ENCODE results near the gene TPRA1. TPM values are rescaled to one million over a fixed set of nuclear protein-coding genes. Genes with fewer than 3 reads are reported as not detected.

TPRA1 gene
- total RNA-seq, 1 donor from 2014 or later = 11.8 TPM

DNA sequence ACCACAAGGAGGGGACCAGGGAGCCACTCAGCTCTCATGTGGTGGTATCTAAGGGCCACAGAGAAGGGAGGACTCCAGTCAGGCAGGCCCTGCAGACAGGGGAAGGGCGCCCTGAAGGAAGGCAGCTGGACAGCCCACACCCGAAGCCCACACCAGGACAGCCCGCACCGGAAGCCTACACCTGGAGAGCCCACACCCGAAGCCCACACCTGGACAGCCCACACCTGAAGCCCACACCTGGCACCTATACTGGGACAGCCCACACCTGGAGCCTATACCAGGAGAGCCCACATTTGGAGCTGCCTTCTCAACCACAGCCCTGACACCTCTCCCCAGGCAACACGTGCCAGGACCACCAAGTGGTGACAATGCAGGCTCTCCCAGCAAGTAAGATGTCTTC is 11.7 kb downstream of the TPRA1 start:
- no peak for TF ChIP-seq EZH2phosphoT487 (IDR thresholded peaks at IDR 0.05)
- no peak for TF ChIP-seq EZH2 (IDR thresholded peaks at IDR 0.05)
- TF ChIP-seq, protein P1, sequence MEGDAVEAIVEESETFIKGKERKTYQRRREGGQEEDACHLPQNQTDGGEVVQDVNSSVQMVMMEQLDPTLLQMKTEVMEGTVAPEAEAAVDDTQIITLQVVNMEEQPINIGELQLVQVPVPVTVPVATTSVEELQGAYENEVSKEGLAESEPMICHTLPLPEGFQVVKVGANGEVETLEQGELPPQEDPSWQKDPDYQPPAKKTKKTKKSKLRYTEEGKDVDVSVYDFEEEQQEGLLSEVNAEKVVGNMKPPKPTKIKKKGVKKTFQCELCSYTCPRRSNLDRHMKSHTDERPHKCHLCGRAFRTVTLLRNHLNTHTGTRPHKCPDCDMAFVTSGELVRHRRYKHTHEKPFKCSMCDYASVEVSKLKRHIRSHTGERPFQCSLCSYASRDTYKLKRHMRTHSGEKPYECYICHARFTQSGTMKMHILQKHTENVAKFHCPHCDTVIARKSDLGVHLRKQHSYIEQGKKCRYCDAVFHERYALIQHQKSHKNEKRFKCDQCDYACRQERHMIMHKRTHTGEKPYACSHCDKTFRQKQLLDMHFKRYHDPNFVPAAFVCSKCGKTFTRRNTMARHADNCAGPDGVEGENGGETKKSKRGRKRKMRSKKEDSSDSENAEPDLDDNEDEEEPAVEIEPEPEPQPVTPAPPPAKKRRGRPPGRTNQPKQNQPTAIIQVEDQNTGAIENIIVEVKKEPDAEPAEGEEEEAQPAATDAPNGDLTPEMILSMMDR (IDR thresholded peaks at IDR 0.05) = no peak
- Mint-ChIP-seq H3K9me3 (no peaks in the 10 kb centered on the region), H3K4me3 (no peak overlapping the region), H3K27ac (no peak overlapping the region), H3K4me1 (peaks cover 15% of the 10 kb centered on the region), H3K36me3 (peaks cover 4% of the 10 kb centered on the region), H3K27me3 (ENCODE audit: insufficient read depth, low read depth) (peaks cover 3% of the 10 kb centered on the region)
- Histone ChIP-seq H3K9me3 (ENCODE audit: low read depth) (no peaks in the 10 kb centered on the region), H3F3A (ENCODE audit: low read depth) (no peaks in the 10 kb centered on the region), H3K36me3 (no peaks in the 10 kb centered on the region), H3K4me1 (peaks cover 4% of the 10 kb centered on the region), H3K79me2 (ENCODE audit: low read depth) (no peaks in the 10 kb centered on the region), H3K9ac (no peak overlapping the region), H3K4me3 (no peak overlapping the region), H4K20me1 (ENCODE audit: low read depth) (peaks cover 15% of the 10 kb centered on the region), H3K27me3 (no peaks in the 10 kb centered on the region), H3K4me2 (no peak overlapping the region), H3K27ac (no peak overlapping the region), H2AFZ (replicated peaks) (no peak overlapping the region)
- DNase-seq (ENCODE audit: low spot score) = no peak

DNA sequence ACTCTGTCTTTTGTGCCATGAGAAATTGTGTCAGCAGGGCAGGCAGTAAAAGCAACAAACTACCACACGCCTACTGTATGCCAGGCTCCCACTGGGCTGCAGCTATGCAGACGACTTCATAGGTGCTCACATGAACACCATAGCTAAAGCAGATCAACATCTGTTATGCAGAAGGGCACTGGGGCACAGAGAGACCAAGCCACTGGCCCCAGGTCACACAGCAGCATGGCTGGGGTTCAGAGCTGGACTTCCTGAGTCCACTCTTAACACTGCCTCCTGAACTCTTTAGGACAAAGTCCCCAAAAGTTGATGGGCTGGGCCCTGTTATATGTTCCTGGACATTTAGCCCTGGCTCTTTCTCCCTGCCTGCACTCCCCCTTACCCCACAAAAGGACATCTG is 12.4 kb downstream of the TPRA1 start:
- Mint-ChIP-seq H3K27ac (no peak overlapping the region), H3K4me1 (peaks cover 15% of the 10 kb centered on the region), H3K27me3 (ENCODE audit: insufficient read depth, low read depth) (peaks cover 3% of the 10 kb centered on the region), H3K36me3 (peaks cover 4% of the 10 kb centered on the region), H3K9me3 (no peaks in the 10 kb centered on the region), H3K4me3 (no peak overlapping the region)
- Histone ChIP-seq H2AFZ (replicated peaks) (no peak overlapping the region), H4K20me1 (ENCODE audit: low read depth) (peaks cover 15% of the 10 kb centered on the region), H3K79me2 (ENCODE audit: low read depth) (no peaks in the 10 kb centered on the region), H3K4me1 (peaks cover 4% of the 10 kb centered on the region), H3K9me3 (ENCODE audit: low read depth) (no peaks in the 10 kb centered on the region), H3F3A (ENCODE audit: low read depth) (no peaks in the 10 kb centered on the region), H3K4me3 (no peak overlapping the region), H3K27ac (no peak overlapping the region), H3K9ac (no peak overlapping the region), H3K36me3 (no peaks in the 10 kb centered on the region), H3K27me3 (no peaks in the 10 kb centered on the region), H3K4me2 (no peak overlapping the region)
- TF ChIP-seq EZH2phosphoT487 (IDR thresholded peaks at IDR 0.05) (no peak), EZH2 (IDR thresholded peaks at IDR 0.05) (no peak)
- TF ChIP-seq, protein P1 (IDR thresholded peaks at IDR 0.05) = no peak
- no peak for DNase-seq (ENCODE audit: low spot score)

DNA sequence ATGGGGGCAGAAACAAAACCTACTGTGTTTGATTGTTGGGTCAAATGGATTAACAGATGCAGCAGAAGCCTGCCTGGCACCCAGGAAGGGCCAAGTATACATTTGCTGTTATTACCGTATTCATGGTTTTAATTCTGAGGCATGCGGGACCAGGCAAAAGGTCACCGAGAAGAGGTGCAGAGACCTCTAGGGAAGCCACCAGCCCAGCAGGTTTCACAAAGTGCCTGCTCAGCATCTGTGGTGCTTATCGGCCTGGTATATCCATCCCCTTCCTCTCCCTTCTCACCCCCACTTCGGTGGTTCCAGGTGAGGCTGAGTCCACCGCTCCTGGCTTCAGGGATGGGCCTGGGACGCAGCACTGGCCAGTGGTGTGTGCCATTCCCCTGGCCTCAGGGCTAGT is 13.1 kb downstream of the TPRA1 start:
- DNase-seq (ENCODE audit: low spot score) = no peak
- Histone ChIP-seq H3K4me1 (peaks cover 4% of the 10 kb centered on the region), H3K9me3 (ENCODE audit: low read depth) (no peaks in the 10 kb centered on the region), H3K27ac (no peak overlapping the region), H4K20me1 (ENCODE audit: low read depth) (peaks cover 15% of the 10 kb centered on the region), H3K36me3 (no peaks in the 10 kb centered on the region), H3K9ac (no peak overlapping the region), H3K27me3 (no peaks in the 10 kb centered on the region), H2AFZ (replicated peaks) (no peak overlapping the region), H3K4me2 (no peak overlapping the region), H3K79me2 (ENCODE audit: low read depth) (no peaks in the 10 kb centered on the region), H3F3A (ENCODE audit: low read depth) (no peaks in the 10 kb centered on the region), H3K4me3 (no peak overlapping the region)
- no peak overlapping the region for H3K4me3 Mint-ChIP-seq
- H3K27me3 Mint-ChIP-seq (ENCODE audit: insufficient read depth, low read depth) = peaks cover 3% of the 10 kb centered on the region
- H3K27ac Mint-ChIP-seq = no peak overlapping the region
- TF ChIP-seq EZH2phosphoT487 (IDR thresholded peaks at IDR 0.05) (no peak), EZH2 (IDR thresholded peaks at IDR 0.05) (no peak)
- TF ChIP-seq, protein P1 (IDR thresholded peaks at IDR 0.05) = no peak
- H3K9me3 Mint-ChIP-seq = no peaks in the 10 kb centered on the region
- H3K36me3 Mint-ChIP-seq = peaks cover 4% of the 10 kb centered on the region
- H3K4me1 Mint-ChIP-seq = peaks cover 15% of the 10 kb centered on the region

All from neural progenitor cell (in vitro differentiated cells).